ENCODE measurements around the gene LMNTD2.

LMNTD2 gene

GRCh38 chr11:506995-507726 lies 53.4 kb downstream of the LMNTD2 start, which contains the start of gene RNH1:
Gene RNH1, minus strand, starts transcription at chr11:507242. Its CDS starts 5,080 bp downstream, at chr11:502162.
- peak; percentile 74 for DNase-seq

DNA sequence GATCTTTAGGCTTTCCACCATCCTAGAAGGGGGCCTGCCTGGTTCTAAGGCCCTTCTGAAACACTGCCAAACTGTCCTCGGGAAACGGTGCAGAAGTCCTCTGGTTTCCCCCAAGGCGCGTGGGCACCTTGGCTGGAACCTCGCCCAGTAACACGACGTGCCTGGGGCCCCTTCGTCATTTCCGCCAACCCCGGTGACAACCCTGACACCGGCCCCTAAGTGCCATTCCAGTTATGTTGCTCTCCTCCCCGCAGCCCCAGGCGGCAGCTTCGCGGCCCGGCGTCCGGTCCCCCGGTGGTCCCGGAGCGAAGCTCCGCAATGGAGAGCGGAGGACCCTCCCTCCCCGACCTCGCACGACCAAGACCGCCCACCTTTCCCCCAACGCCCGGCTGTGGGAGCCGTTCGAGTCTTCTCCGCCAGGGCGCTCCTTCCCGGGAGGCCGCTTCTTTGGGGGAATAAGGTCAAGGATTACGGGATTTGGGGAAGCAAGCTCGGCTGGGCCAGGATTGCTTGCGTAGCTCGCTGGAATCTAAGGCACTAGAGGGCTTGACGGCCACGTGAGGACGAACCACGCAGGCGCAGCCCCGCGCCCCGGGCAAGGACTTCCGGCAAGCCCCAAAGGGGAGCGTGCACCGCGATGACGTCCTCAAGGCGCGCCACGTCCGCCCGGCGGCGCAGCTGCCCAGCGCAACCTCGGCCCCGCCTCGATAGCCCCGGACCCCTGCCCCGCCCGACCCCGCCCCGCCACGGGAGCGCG lies 54.1 kb downstream of the LMNTD2 start:
- DNase-seq: peak; percentile 96

DNA sequence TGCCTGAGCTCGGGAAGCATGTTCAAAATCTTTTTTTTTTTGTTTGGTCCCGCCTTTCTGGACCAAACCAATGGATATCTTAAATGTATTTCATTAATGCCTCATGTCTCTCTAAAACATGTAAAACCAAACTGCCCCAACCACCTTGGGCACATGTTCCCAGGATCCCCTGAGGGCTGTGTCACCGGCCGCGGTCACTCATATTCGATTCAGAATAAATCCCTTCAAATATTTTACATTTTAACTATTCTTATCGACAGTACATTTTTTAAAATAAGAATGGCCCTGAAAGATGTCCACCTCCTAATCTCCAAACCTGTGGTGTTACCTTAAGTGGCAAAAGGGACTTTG lies 55.6 kb downstream of the LMNTD2 start:
- DNase-seq: no peak
